H9 (cell line): ENCODE results near the gene C3orf22. TPM values are rescaled to one million over a fixed set of nuclear protein-coding genes. Genes with fewer than 3 reads are reported as not detected.

Source experiments
- DNase-seq: peaks from one replicate; pipeline ENCODE4 v3.0.0-alpha.2; 2017
- H2AFZ ChIP-seq: one replicate; pipeline ENCODE4 v1.6.1; 2013; ENCODE audit warnings: mild to moderate bottlenecking, low read length, control low read depth, moderate library complexity
- H2AK5ac ChIP-seq: 2 replicates; pipeline ENCODE4 v1.6.1; 2013; ENCODE audit warnings: low read length, control low read depth, mixed read lengths; ENCODE audit not compliant: insufficient read length
- H2BK120ac ChIP-seq: one replicate; pipeline ENCODE4 v1.6.1; 2013; ENCODE audit warnings: low read depth, mild to moderate bottlenecking, low read length, control low read depth, inconsistent platforms; ENCODE audit not compliant: poor library complexity, severe bottlenecking
- H2BK12ac ChIP-seq: 2 replicates; pipeline ENCODE4 v1.6.1; 2013; ENCODE audit warnings: low read length, control low read depth, mixed read lengths, low read depth; ENCODE audit not compliant: insufficient read length
- H2BK15ac ChIP-seq: 2 replicates; pipeline ENCODE4 v1.6.1; 2013; ENCODE audit warnings: low read depth, low read length, control low read depth
- H2BK20ac ChIP-seq: one replicate; pipeline ENCODE4 v1.6.1; 2013; ENCODE audit warnings: low read depth, mild to moderate bottlenecking, low read length, control low read depth, inconsistent platforms; ENCODE audit not compliant: poor library complexity, severe bottlenecking
- H2BK5ac ChIP-seq: 2 replicates; pipeline ENCODE4 v1.6.1; 2013; ENCODE audit warnings: low read length, control low read depth, mixed read lengths; ENCODE audit not compliant: insufficient read length
- H3K14ac ChIP-seq: 2 replicates; pipeline ENCODE4 v1.6.1; 2013; ENCODE audit warnings: low read length, control low read depth; ENCODE audit not compliant: insufficient read depth
- H3K18ac ChIP-seq: 2 replicates; pipeline ENCODE4 v1.6.1; 2013; ENCODE audit warnings: low read depth, mild to moderate bottlenecking, mixed read lengths, low read length, control low read depth; ENCODE audit not compliant: insufficient read length
- H3K23ac ChIP-seq: 2 replicates; pipeline ENCODE4 v1.6.1; 2013; ENCODE audit warnings: low read length, control low read depth, mixed read lengths, low read depth; ENCODE audit not compliant: insufficient read length
- H3K23me2 ChIP-seq: 2 replicates; pipeline ENCODE4 v1.6.1; 2013; ENCODE audit warnings: low read depth, mild to moderate bottlenecking, mixed read lengths, low read length, control low read depth; ENCODE audit not compliant: insufficient read length, poor library complexity, severe bottlenecking
- H3K27ac ChIP-seq: 2 replicates; pipeline ENCODE4 v1.5.1; 2013; ENCODE audit warnings: low read length, control low read depth, mixed read lengths, low read depth; ENCODE audit not compliant: insufficient read length
- H3K27me3 ChIP-seq: 2 replicates; pipeline ENCODE4 v1.6.1; 2013; ENCODE audit warnings: low read length, control low read depth, inconsistent platforms; ENCODE audit not compliant: insufficient read depth
- H3K4ac ChIP-seq: 2 replicates; pipeline ENCODE4 v1.6.1; 2013; ENCODE audit warnings: low read depth, mild to moderate bottlenecking, control low read depth, inconsistent platforms, low read length, moderate library complexity
- H3K4me1 ChIP-seq: 2 replicates; pipeline ENCODE4 v1.6.1; 2013; ENCODE audit warnings: low read length, control low read depth, inconsistent platforms; ENCODE audit not compliant: insufficient read depth
- H3K4me2 ChIP-seq: 2 replicates; pipeline ENCODE4 v1.6.1; 2013; ENCODE audit warnings: low read length, control low read depth, mixed read lengths; ENCODE audit not compliant: insufficient read length, insufficient read depth
- H3K56ac ChIP-seq: 2 replicates; pipeline ENCODE4 v1.6.1; 2013; ENCODE audit warnings: low read depth, mild to moderate bottlenecking, mixed read lengths, low read length, control low read depth; ENCODE audit not compliant: insufficient read length
- H3K79me1 ChIP-seq: 2 replicates; pipeline ENCODE4 v1.6.1; 2013; ENCODE audit warnings: low read depth, mild to moderate bottlenecking, moderate library complexity, low read length, control low read depth, inconsistent platforms; ENCODE audit not compliant: insufficient read depth, poor library complexity, severe bottlenecking
- H3K79me2 ChIP-seq: 2 replicates; pipeline ENCODE4 v1.6.1; 2013; ENCODE audit warnings: low read length, control low read depth, inconsistent platforms; ENCODE audit not compliant: insufficient read depth
- H3K9ac ChIP-seq: 2 replicates; pipeline ENCODE4 v1.6.1; 2013; ENCODE audit warnings: low read length, control low read depth, mixed read lengths; ENCODE audit not compliant: insufficient read length; ENCODE audit errors: extremely low read depth
- H3K9me3 ChIP-seq: one replicate; pipeline ENCODE4 v1.6.1; 2013; ENCODE audit warnings: low read depth, low read length, inconsistent platforms; ENCODE audit not compliant: control insufficient read depth
- H3T11ph ChIP-seq: one replicate; pipeline ENCODE4 v1.6.1; 2013; ENCODE audit warnings: mild to moderate bottlenecking, low read length, control low read depth, inconsistent platforms
- H4K20me1 ChIP-seq: one replicate; pipeline ENCODE4 v1.6.1; 2013; ENCODE audit not compliant: control insufficient read depth, insufficient read length, insufficient read depth
- H4K5ac ChIP-seq: 2 replicates; pipeline ENCODE4 v1.6.1; 2013; ENCODE audit warnings: low read depth, mild to moderate bottlenecking, mixed read lengths, low read length, control low read depth; ENCODE audit not compliant: insufficient read length
- H4K8ac ChIP-seq: replicated peaks from 2 replicates; pipeline ENCODE4 v1.6.1; 2013; ENCODE audit warnings: low read length, control low read depth, mixed read lengths, low read depth; ENCODE audit not compliant: insufficient read length
- H4K91ac ChIP-seq: 2 replicates; pipeline ENCODE4 v1.6.1; 2013; ENCODE audit warnings: low read depth, mild to moderate bottlenecking, moderate library complexity, mixed read lengths, low read length, control low read depth; ENCODE audit not compliant: insufficient read length
- H3K27ac Mint-ChIP-seq, 3 experiments: 2 replicates in 2 of 3; 3 replicates in 1 of 3; pipeline ENCODE4 v1.8.0; 2020 to 2021; ENCODE audit warnings: mixed read lengths in 3 of 3, mild to moderate bottlenecking in 1 of 3, moderate library complexity in 1 of 3
- H3K27me3 Mint-ChIP-seq: 2 replicates; pipeline ENCODE4 v1.8.0; 2021; ENCODE audit warnings: low read depth, mild to moderate bottlenecking, moderate library complexity, mixed read lengths
- H3K36me3 Mint-ChIP-seq, 3 experiments: 2 replicates in 2 of 3; 3 replicates in 1 of 3; pipeline ENCODE4 v1.8.0; 2020 to 2021; ENCODE audit warnings: low read depth in 3 of 3, mixed read lengths in 3 of 3; ENCODE audit not compliant: insufficient read depth in 1 of 3
- H3K4me1 Mint-ChIP-seq, 2 experiments: 2 replicates each; pipeline ENCODE4 v1.8.0; 2020; ENCODE audit warnings: mixed read lengths in 2 of 2
- H3K4me3 Mint-ChIP-seq, 2 experiments: 2 replicates in 1 of 2; 3 replicates in 1 of 2; pipeline ENCODE4 v1.8.0; 2020 to 2021; ENCODE audit warnings: mild to moderate bottlenecking in 2 of 2, mixed read lengths in 2 of 2, moderate library complexity in 1 of 2
- H3K9me3 Mint-ChIP-seq, 2 experiments: 2 replicates in 1 of 2; 3 replicates in 1 of 2; pipeline ENCODE4 v1.8.0; 2020; ENCODE audit warnings: mild to moderate bottlenecking in 2 of 2, mixed read lengths in 2 of 2, moderate library complexity in 1 of 2
- WGBS: extraction: QIAGEN DNeasy Blood & Tissue Kit; methylation state at CpG from one replicate; pipeline ENCODE4 v1.1.7; 2013; ENCODE audit warnings: missing lambda C conversion rate, low lambda C conversion rate, mixed read lengths; ENCODE audit not compliant: insufficient read length; ENCODE audit errors: extremely low coverage; 5-methylcytosine and 5-hydroxymethylcytosine counted together
- total RNA-seq: library from RNA; stranded (reverse); gene quantifications from 2 replicates; pipeline ENCODE4 v1.2.1, GENCODE V29; 2021
- TF ChIP-seq, protein P1 (sequence below): fragments of 200-600 bp; sonication (generic); conservative IDR thresholded peaks from 3 replicates; pipeline ENCODE4 v1.8.0; 2021; ENCODE audit warnings: antibody characterized with exemption, mild to moderate bottlenecking

The C3orf22 gene
- total RNA-seq, 1 experiment from 2014 or later: not detected

GRCh38 chr3:126507886-126508285, 50.8 kb downstream of the C3orf22 start:
- Histone ChIP-seq H3K18ac (no peak overlapping the region), H3K79me2 (no peaks in the 10 kb centered on the region), H4K5ac (no peak overlapping the region), H3K79me1 (no peaks in the 10 kb centered on the region), H2AK5ac (no peak overlapping the region), H2BK20ac (no peak overlapping the region), H2BK5ac (no peak overlapping the region), H3K56ac (no peak overlapping the region), H3K27me3 (no peaks in the 10 kb centered on the region), H4K91ac (peak overlapping the region; percentile 33), H4K20me1 (no peaks in the 10 kb centered on the region), H3K23ac (no peak overlapping the region), H3K14ac (no peak overlapping the region; the same call in 1 of the 2 replicates), H3K27ac (no peak overlapping the region), H4K8ac (no peak overlapping the region), H2BK15ac (no peak overlapping the region), H3K23me2 (no peaks in the 10 kb centered on the region), H2BK120ac (no peak overlapping the region), H3T11ph (no peak overlapping the region), H3K9me3 (no peaks in the 10 kb centered on the region), H3K4me2 (no peak overlapping the region), H2AFZ (no peak overlapping the region), H3K9ac (no peak overlapping the region), H3K4ac (no peak overlapping the region), H2BK12ac (no peak overlapping the region), H3K4me1 (no peaks in the 10 kb centered on the region)
- peaks cover 5% of the 10 kb centered on the region in 2 experiments; a peak in 3 of 4 replicates for H3K4me1 Mint-ChIP-seq
- TF ChIP-seq, protein P1, sequence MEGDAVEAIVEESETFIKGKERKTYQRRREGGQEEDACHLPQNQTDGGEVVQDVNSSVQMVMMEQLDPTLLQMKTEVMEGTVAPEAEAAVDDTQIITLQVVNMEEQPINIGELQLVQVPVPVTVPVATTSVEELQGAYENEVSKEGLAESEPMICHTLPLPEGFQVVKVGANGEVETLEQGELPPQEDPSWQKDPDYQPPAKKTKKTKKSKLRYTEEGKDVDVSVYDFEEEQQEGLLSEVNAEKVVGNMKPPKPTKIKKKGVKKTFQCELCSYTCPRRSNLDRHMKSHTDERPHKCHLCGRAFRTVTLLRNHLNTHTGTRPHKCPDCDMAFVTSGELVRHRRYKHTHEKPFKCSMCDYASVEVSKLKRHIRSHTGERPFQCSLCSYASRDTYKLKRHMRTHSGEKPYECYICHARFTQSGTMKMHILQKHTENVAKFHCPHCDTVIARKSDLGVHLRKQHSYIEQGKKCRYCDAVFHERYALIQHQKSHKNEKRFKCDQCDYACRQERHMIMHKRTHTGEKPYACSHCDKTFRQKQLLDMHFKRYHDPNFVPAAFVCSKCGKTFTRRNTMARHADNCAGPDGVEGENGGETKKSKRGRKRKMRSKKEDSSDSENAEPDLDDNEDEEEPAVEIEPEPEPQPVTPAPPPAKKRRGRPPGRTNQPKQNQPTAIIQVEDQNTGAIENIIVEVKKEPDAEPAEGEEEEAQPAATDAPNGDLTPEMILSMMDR: no peak
- no peak for DNase-seq
- H3K27me3 Mint-ChIP-seq: peaks cover 2% of the 10 kb centered on the region; the same call in 1 of the 2 replicates
- H3K27ac Mint-ChIP-seq: no peak overlapping the region
- no CpG with 5 or more reads among the region's 9 CpGs for WGBS
- no peaks in the 10 kb centered on the region for H3K9me3 Mint-ChIP-seq
- no peak overlapping the region for H3K4me3 Mint-ChIP-seq
- no peaks in the 10 kb centered on the region for H3K36me3 Mint-ChIP-seq
